Measurements from ENCODE around the gene TNFAIP2.

- TF ChIP-seq POLR2A (IDR thresholded peaks at IDR 0.05; ENCODE audit: low read length), result no peak
- TF ChIP-seq GATA1 (IDR thresholded peaks at IDR 0.05; ENCODE audit: low read depth, low read length), result no peak
These were observed 26.9 kb upstream of the TNFAIP2 start for GRCh38 chr14:103096387-103096786.
